ENCODE data around the gene SCARF2. TPM values are rescaled to one million over a fixed set of nuclear protein-coding genes. Genes with fewer than 3 reads are reported as not detected.

The SCARF2 gene
- total and polyA plus RNA-seq, 2 of the 13 experiments (the other 11 are each of a cell fraction or from before 2014, with no cell fraction given), result 3.3 to 6.2 TPM

DNA sequence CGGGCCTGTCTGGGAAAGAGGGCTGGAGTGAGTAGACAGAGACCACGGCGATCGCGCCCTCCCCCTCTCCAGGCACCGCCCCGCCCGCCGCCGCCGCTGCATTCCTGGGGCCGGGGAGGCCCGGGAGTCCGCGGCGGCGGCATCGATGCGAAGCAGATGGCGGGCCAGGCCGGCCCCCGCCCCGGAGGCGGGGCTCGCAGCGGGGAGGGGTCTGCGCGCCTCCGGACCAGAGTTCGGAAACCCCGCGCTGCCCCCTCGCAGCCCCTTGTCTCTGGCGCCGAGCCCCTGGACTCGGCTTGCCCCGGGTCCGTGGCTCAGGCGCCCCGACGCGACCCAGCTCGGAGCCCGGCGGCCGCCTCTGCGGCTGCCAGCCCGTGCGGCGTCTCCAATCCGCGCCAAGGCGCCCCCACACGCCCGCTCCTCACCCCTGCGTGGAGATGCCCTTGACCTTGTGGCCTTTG lies 1.3 kb downstream of the SCARF2 start (continued):
- TF ChIP-seq ZKSCAN1 (IDR thresholded peaks at IDR 0.05; ENCODE audit: low read length), result no peak
- TF ChIP-seq ZNF792 (CRISPR knock-in tag; IDR thresholded peaks at IDR 0.05), result no peak
- no peak for TF ChIP-seq ZNF235 (CRISPR knock-in tag; IDR thresholded peaks at IDR 0.05; ENCODE audit: borderline replicate concordance)
- TF ChIP-seq ZNF329 (CRISPR knock-in tag; IDR thresholded peaks at IDR 0.05; ENCODE audit: low read depth), result no peak
- TF ChIP-seq ZNF256 (CRISPR knock-in tag; conservative IDR thresholded peaks at IDR 0.05), result no peak
- no peak for TF ChIP-seq KLF16 (CRISPR knock-in tag; IDR thresholded peaks at IDR 0.05)
- no peak for TF ChIP-seq ZNF496 (CRISPR knock-in tag; IDR thresholded peaks at IDR 0.05; ENCODE audit: insufficient replicate concordance)
- TF ChIP-seq MAFF (IDR thresholded peaks at IDR 0.05; ENCODE audit: low read depth, low read length), result no peak
- no peak for TF ChIP-seq HES4 (CRISPR knock-in tag; IDR thresholded peaks at IDR 0.05; ENCODE audit: borderline replicate concordance)
- no peak for TF ChIP-seq ZNF672 (CRISPR knock-in tag; IDR thresholded peaks at IDR 0.05)
- no peak for TF ChIP-seq HHEX (CRISPR knock-in tag; IDR thresholded peaks at IDR 0.05)
- TF ChIP-seq FLYWCH1 (CRISPR knock-in tag; IDR thresholded peaks at IDR 0.05), result no peak
- TF ChIP-seq SMAD1 (CRISPR knock-in tag; IDR thresholded peaks at IDR 0.05; ENCODE audit: borderline replicate concordance, low read depth), result no peak
- peak; percentile 38; the same call in 1 of the 2 replicates for TF ChIP-seq BATF2 (CRISPR knock-in tag; IDR thresholded peaks at IDR 0.05)
- no peak for TF ChIP-seq ETV5 (CRISPR knock-in tag; IDR thresholded peaks at IDR 0.05; ENCODE audit: borderline replicate concordance)
- no peak for TF ChIP-seq ZNF407 (CRISPR knock-in tag; IDR thresholded peaks at IDR 0.05; ENCODE audit: not compliant biosample characterization)
- TF ChIP-seq SCMH1 (CRISPR knock-in tag; IDR thresholded peaks at IDR 0.05; ENCODE audit: borderline replicate concordance), result no peak
- no peak for TF ChIP-seq HOXA9 (CRISPR knock-in tag; IDR thresholded peaks at IDR 0.05; ENCODE audit: borderline replicate concordance)
- TF ChIP-seq SP5 (CRISPR knock-in tag; IDR thresholded peaks at IDR 0.05; ENCODE audit: borderline replicate concordance, low read depth), result no peak
- TF ChIP-seq RFX1 (IDR thresholded peaks at IDR 0.05), result no peak
- TF ChIP-seq, protein P1, sequence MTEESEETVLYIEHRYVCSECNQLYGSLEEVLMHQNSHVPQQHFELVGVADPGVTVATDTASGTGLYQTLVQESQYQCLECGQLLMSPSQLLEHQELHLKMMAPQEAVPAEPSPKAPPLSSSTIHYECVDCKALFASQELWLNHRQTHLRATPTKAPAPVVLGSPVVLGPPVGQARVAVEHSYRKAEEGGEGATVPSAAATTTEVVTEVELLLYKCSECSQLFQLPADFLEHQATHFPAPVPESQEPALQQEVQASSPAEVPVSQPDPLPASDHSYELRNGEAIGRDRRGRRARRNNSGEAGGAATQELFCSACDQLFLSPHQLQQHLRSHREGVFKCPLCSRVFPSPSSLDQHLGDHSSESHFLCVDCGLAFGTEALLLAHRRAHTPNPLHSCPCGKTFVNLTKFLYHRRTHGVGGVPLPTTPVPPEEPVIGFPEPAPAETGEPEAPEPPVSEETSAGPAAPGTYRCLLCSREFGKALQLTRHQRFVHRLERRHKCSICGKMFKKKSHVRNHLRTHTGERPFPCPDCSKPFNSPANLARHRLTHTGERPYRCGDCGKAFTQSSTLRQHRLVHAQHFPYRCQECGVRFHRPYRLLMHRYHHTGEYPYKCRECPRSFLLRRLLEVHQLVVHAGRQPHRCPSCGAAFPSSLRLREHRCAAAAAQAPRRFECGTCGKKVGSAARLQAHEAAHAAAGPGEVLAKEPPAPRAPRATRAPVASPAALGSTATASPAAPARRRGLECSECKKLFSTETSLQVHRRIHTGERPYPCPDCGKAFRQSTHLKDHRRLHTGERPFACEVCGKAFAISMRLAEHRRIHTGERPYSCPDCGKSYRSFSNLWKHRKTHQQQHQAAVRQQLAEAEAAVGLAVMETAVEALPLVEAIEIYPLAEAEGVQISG (CRISPR knock-in tag; IDR thresholded peaks at IDR 0.05), result 0 out of 2 replicates have a peak, but pooled peaks have one; percentile 1

Measured in HepG2 (cell line).